Body of pancreas (tissue), 4 donors: Measurements from ENCODE around the gene DYNC1I1.

ENCODE experiments used
- CTCF ChIP-seq, 7 experiments: fragments of 450-650 bp in 4 of 7; fragments of 200-600 bp in 3 of 7; sonication (generic) in 3 of 7; IDR thresholded peaks; one replicate each; pipeline ENCODE4 v1.5.1; 2016 to 2019; ENCODE audit warnings: antibody characterized with exemption in 7 of 7
- POLR2A ChIP-seq, 3 donors: fragments of 450-650 bp; IDR thresholded peaks; one replicate each; pipeline ENCODE4 v1.6.1; 2016; ENCODE audit warnings: antibody characterized with exemption in 3 of 3, mild to moderate bottlenecking in 2 of 3

GRCh38 chr7:95976369-95977060, 204.2 kb downstream of the DYNC1I1 start:
- TF ChIP-seq CTCF (IDR thresholded peaks at IDR 0.05) (no peak), POLR2A (IDR thresholded peaks at IDR 0.05) (no peak)
